Large intestine (tissue), 3 donors: Measurements from ENCODE around the gene TARBP1. TPM values are rescaled to one million over a fixed set of nuclear protein-coding genes. Genes with fewer than 3 reads are reported as not detected.
"Not testable (repeated sequence)": the region's sequence is repeated elsewhere in the genome, so short reads cannot be mapped to it uniquely, and the experiment has no call there.

Experiments
- DNase-seq, 2 donors: peaks; one replicate each; pipeline versions ENCODE4 v3.0.0 to v3.0.0-alpha.2; 2013
- H3K27ac ChIP-seq: one replicate; pipeline ENCODE4 v1.5.1; 2013; ENCODE audit warnings: low read length
- H3K27me3 ChIP-seq: 2 replicates; pipeline ENCODE4 v1.6.1; 2013; ENCODE audit warnings: low read length; ENCODE audit not compliant: control insufficient read depth, insufficient read depth
- H3K36me3 ChIP-seq: 2 replicates; pipeline ENCODE4 v1.6.1; 2013; ENCODE audit warnings: low read length; ENCODE audit not compliant: control insufficient read depth, insufficient read depth
- H3K4me1 ChIP-seq: one replicate; pipeline ENCODE4 v1.6.1; 2013; ENCODE audit warnings: low read length; ENCODE audit not compliant: control insufficient read depth, insufficient read depth
- H3K4me3 ChIP-seq: one replicate; pipeline ENCODE4 v1.5.1; 2013; ENCODE audit warnings: low read length
- H3K9me3 ChIP-seq: one replicate; pipeline ENCODE4 v1.6.1; 2013; ENCODE audit warnings: mild to moderate bottlenecking, low read depth, low read length, moderate library complexity; ENCODE audit not compliant: control insufficient read depth
- WGBS: methylation state at CpG from one replicate; pipeline ENCODE4 v1.1.5; 2013; ENCODE audit warnings: low lambda C conversion rate; ENCODE audit not compliant: insufficient coverage; 5-methylcytosine and 5-hydroxymethylcytosine counted together
- polyA plus RNA-seq: library from polyadenylated mRNA; unstranded; fragments of 120-200 nt; gene quantifications from one replicate; pipeline ENCODE4 v1.2.1, GENCODE V29; 2013

The TARBP1 gene
- polyA plus RNA-seq, 1 donor: 84.4 TPM

DNA sequence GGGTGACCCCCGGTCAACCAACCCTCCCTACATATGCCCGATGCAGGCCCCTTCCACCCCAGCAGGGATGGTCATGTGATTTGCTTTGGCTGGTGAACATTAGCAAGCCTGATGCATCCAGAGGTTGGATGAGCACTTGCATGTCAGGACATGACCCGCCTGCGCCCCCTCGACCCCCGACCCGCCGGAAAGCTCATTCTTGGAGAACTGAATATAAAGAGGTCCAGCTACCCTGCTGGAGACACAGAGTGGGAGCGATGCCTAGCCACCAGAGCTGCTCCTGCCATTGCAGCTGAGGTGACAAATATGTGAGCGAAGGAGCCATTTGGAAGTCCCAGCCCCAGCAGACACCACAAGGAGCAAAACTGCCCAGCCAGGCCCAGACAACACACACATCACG, 66.1 kb downstream of the TARBP1 start:
- no peaks in the 10 kb centered on the region for H3K4me1 ChIP-seq
- H3K36me3 ChIP-seq: peaks cover 29% of the 10 kb centered on the region
- H3K4me3 ChIP-seq: no peak overlapping the region
- H3K9me3 ChIP-seq: no peaks in the 10 kb centered on the region
- no peak for DNase-seq
- no peak overlapping the region for H3K27ac ChIP-seq
- no peaks in the 10 kb centered on the region for H3K27me3 ChIP-seq
- no CpG with 5 or more reads among the region's 11 CpGs for WGBS

GRCh38 chr1:234409328-234409727, 69.7 kb downstream of the TARBP1 start:
- DNase-seq: no peak
- H3K4me1 ChIP-seq: no peaks in the 10 kb centered on the region
- H3K36me3 ChIP-seq: peaks cover 31% of the 10 kb centered on the region
- H3K9me3 ChIP-seq: no peaks in the 10 kb centered on the region
- H3K4me3 ChIP-seq: no peak overlapping the region
- H3K27me3 ChIP-seq: no peaks in the 10 kb centered on the region
- 80% methylated on average over 3 of the region's 5 CpGs for WGBS
- H3K27ac ChIP-seq: no peak overlapping the region

- Histone ChIP-seq H3K4me3 (no peak overlapping the region), H3K9me3 (no peaks in the 10 kb centered on the region), H3K27ac (no peak overlapping the region), H3K36me3 (peaks cover 31% of the 10 kb centered on the region), H3K4me1 (no peaks in the 10 kb centered on the region), H3K27me3 (no peaks in the 10 kb centered on the region)
- 100% methylated on average over 2 of the region's 9 CpGs for WGBS
- DNase-seq: no peak
These were observed 70.2 kb downstream of the TARBP1 start for GRCh38 chr1:234408757-234409156.

DNA sequence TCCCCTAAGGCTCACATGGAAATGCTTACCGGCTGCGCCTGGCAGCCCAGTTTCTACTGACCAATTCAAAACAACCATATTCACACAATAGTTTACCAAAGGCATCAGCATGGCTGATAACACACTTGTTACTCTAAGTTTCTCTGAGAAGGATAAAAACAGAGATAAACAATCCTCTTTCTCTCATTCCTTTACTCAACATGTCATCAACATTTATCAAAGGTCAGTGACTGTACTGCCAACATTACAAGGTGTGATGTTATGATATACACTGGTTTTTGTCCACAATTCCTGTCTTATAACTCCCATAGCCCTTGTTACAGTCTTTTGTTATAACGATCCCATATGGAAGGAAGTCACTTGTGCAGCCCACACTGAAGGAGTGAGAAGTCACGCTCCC, 72.1 kb downstream of the TARBP1 start:
- WGBS: no CpG with 5 or more reads among the region's 4 CpGs

GRCh38 chr1:234405676-234406075, 73.3 kb downstream of the TARBP1 start:
- H3K27ac ChIP-seq: no peak overlapping the region
- DNase-seq: no peak
- H3K36me3 ChIP-seq: peaks cover 21% of the 10 kb centered on the region
- no CpG with 5 or more reads among the region's 6 CpGs for WGBS
- no peaks in the 10 kb centered on the region for H3K27me3 ChIP-seq
- no peak overlapping the region for H3K4me3 ChIP-seq
- no peaks in the 10 kb centered on the region for H3K4me1 ChIP-seq
- H3K9me3 ChIP-seq: no peaks in the 10 kb centered on the region

More for the DNA sequence above, 72.1 kb downstream of the TARBP1 start:
- Histone ChIP-seq H3K27me3 (no peaks in the 10 kb centered on the region), H3K27ac (no peak overlapping the region), H3K4me1 (no peaks in the 10 kb centered on the region), H3K36me3 (peaks cover 25% of the 10 kb centered on the region), H3K9me3 (no peaks in the 10 kb centered on the region), H3K4me3 (no peak overlapping the region)
- DNase-seq: no peak

DNA sequence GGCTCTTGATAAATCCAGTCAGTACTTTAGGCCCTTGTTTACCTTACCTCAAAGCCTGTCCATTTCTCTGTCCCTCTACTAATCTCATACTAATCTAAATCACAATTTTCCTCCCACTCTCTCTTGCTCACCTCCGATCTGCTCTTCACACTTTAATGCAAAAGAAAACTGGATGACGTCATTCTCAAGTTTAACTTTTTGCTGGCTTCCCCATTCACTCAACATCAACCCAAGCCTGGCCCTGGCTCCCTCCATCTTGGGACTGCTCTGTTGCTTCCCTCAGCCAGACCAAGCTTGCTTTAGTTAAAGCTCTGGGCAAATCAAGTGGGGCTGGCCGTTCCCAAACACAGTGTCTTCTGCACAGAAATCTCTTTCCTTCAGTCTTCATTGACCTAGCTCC, 76.0 kb downstream of the TARBP1 start:
- Histone ChIP-seq H3K9me3 (no peaks in the 10 kb centered on the region), H3K27me3 (no peaks in the 10 kb centered on the region), H3K4me1 (no peaks in the 10 kb centered on the region), H3K36me3 (peaks cover 22% of the 10 kb centered on the region), H3K27ac (no peak overlapping the region), H3K4me3 (no peak overlapping the region)
- 100% methylated on average over 2 of the region's 3 CpGs for whole genome bisulfite sequencing
- DNase-seq: no peak

DNA sequence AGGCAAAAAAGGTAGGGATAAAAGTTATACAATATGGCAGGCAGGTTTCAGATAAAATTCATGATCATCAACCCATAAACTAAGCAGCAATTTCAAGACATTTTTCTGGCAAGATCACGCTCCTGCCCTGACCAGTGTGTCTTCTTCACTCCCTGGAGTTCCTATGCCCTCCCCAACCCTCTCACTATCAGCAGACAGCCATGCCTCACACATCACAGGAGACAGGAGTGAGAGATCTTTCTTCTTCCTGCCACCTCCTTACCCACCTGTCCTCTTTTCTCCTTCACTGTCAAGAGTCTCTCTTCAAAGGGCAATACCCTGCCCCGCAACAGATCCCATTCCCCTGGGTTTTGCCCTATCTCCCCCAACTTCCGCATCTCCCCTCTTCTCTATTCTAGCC, 77.3 kb downstream of the TARBP1 start:
- H3K27me3 ChIP-seq: no peaks in the 10 kb centered on the region
- peaks cover 24% of the 10 kb centered on the region for H3K36me3 ChIP-seq
- no peaks in the 10 kb centered on the region for H3K4me1 ChIP-seq
- 100% methylated on average over 1 of the region's 3 CpGs for WGBS
- H3K9me3 ChIP-seq: no peaks in the 10 kb centered on the region
- H3K4me3 ChIP-seq: no peak overlapping the region
- no peak overlapping the region for H3K27ac ChIP-seq
- no peak for DNase-seq

DNA sequence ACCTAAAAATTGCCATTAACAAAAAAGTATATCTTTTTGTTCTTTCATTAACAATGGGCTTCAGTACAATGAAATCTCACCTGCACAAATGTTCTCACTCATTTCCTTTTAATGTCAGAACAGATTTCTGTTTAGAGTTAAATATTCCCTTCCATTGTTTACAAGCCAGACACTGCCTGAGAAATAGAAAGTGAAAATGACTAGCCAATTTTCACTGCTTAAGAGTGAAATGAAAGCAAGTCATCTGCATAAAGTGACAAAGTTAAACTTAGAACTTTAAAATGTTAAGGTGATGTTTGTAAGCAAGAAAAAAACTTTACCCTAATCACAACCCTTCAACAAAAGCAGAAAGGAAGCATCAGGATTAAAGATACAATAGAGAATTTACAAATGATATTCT, 78.2 kb downstream of the TARBP1 start:
- H3K4me3 ChIP-seq: no peak overlapping the region
- DNase-seq: peak in 1 of 2 donors; percentile 14
- H3K9me3 ChIP-seq: no peaks in the 10 kb centered on the region

DNA sequence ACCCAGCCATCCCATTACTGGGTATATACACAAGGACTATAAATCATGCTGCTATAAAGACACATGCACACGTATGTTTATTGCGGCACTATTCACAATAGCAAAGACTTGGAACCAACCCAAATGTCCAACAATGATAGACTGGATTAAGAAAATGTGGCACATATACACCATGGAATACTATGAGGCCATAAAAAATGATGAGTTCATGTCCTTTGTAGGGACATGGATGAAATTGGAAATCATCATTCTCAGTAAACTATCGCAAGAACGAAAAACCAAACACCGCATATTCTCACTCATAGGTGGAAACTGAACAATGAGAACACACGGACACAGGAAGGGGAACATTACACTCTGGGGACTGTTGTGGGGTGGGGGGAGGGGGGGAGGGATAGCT, 79.5 kb downstream of the TARBP1 start:
- H3K27ac ChIP-seq, H3K4me1 ChIP-seq, DNase-seq, H3K4me3 ChIP-seq, H3K9me3 ChIP-seq, H3K27me3 ChIP-seq: not testable (repeated sequence)
- peaks cover 13% of the 10 kb centered on the region for H3K36me3 ChIP-seq
- WGBS: no CpG with 5 or more reads among the region's 6 CpGs

More for the DNA sequence above, 78.2 kb downstream of the TARBP1 start:
- H3K27ac ChIP-seq: no peak overlapping the region
- no peaks in the 10 kb centered on the region for H3K27me3 ChIP-seq
- H3K36me3 ChIP-seq: peaks cover 23% of the 10 kb centered on the region
- no peaks in the 10 kb centered on the region for H3K4me1 ChIP-seq

- Histone ChIP-seq H3K36me3 (peaks cover 14% of the 10 kb centered on the region), H3K4me1 (no peaks in the 10 kb centered on the region), H3K4me3 (no peak overlapping the region), H3K27me3 (no peaks in the 10 kb centered on the region), H3K9me3 (no peaks in the 10 kb centered on the region), H3K27ac (no peak overlapping the region)
- no peak for DNase-seq
- WGBS: 100% methylated on average over 4 of the region's 8 CpGs
These were observed 80.1 kb downstream of the TARBP1 start for GRCh38 chr1:234398849-234399381.

GRCh38 chr1:234397732-234398131, 81.2 kb downstream of the TARBP1 start:
- WGBS: 95% methylated on average over 3 of the region's 5 CpGs
- Histone ChIP-seq H3K4me1 (no peaks in the 10 kb centered on the region), H3K36me3 (peaks cover 19% of the 10 kb centered on the region)

More at GRCh38 chr1:234397732-234398131, 81.2 kb downstream of the TARBP1 start:
- Histone ChIP-seq H3K27me3 (no peaks in the 10 kb centered on the region), H3K9me3 (no peaks in the 10 kb centered on the region), H3K27ac (no peak overlapping the region), H3K4me3 (no peak overlapping the region)
- DNase-seq: no peak
